SK-N-SH (cell line): ENCODE results near the gene MRPL19. TPM values are rescaled to one million over a fixed set of nuclear protein-coding genes. Genes with fewer than 3 reads are reported as not detected.

Source experiments
- CTCF ChIA-PET: fragments of 300-600, 350-600 bp; formaldehyde crosslinking; extraction: SDS; loops from one replicate; lab custom pipeline; 2021; lab: Yijun Ruan, JAX
- POLR2A ChIA-PET: fragments of 350-600 bp; sonication (Branson Sonifier 250); formaldehyde crosslinking; extraction: SDS; loops from one replicate; lab custom pipeline; 2020; ENCODE audit warnings: antibody characterized with exemption, inconsistent platforms; lab: Yijun Ruan, JAX
- DNase-seq: peaks from one replicate; pipeline ENCODE4 v3.0.0; 2012
- H2AFZ ChIP-seq: fragments of 200-600 bp; sonication (generic); 2 replicates; pipeline ENCODE4 v1.8.1; 2016; ENCODE audit warnings: antibody characterized with exemption, mild to moderate bottlenecking, low read depth
- H3F3A ChIP-seq: fragments of 200-600 bp; sonication (generic); replicated peaks from 2 replicates; pipeline ENCODE3; 2016; ENCODE audit warnings: antibody characterized with exemption, mild to moderate bottlenecking; ENCODE audit not compliant: insufficient read depth
- H3K27ac ChIP-seq, 2 experiments: fragments of 200-500 bp in 1 of 2; fragments of 200-600 bp in 1 of 2; sonication (Bioruptor generic) in 1 of 2; sonication (generic), shearing (Covaris generic) in 1 of 2; 2 replicates each; pipeline versions ENCODE4 v1.5.1 to v1.6.1; 2014 to 2016; ENCODE audit warnings: low read depth in 2 of 2, inconsistent platforms in 1 of 2, low read length in 1 of 2, mild to moderate bottlenecking in 1 of 2, mixed read lengths in 1 of 2
- H3K27me3 ChIP-seq: fragments of 200-600 bp; sonication (generic), shearing (Covaris generic); 2 replicates; pipeline ENCODE4 v1.6.1; 2016; ENCODE audit warnings: mixed run types; ENCODE audit not compliant: insufficient read depth
- H3K36me3 ChIP-seq, 2 experiments: fragments of 200-500 bp in 1 of 2; fragments of 200-600 bp in 1 of 2; sonication (Bioruptor generic) in 1 of 2; sonication (generic) in 1 of 2; replicated peaks in 1 of 2; 2 replicates each; pipeline versions ENCODE3 to v1.5.1; 2014 to 2016; ENCODE audit warnings: low read length in 1 of 2, mild to moderate bottlenecking in 1 of 2; ENCODE audit not compliant: insufficient read depth in 2 of 2, control insufficient read depth in 1 of 2
- H3K4me1 ChIP-seq, 2 experiments: fragments of 200-500 bp in 1 of 2; fragments of 200-600 bp in 1 of 2; sonication (Bioruptor generic) in 1 of 2; sonication (generic), shearing (Covaris generic) in 1 of 2; 2 replicates each; pipeline versions ENCODE4 v1.5.1 to v1.6.1; 2014 to 2016; ENCODE audit warnings: low read depth in 1 of 2, low read length in 1 of 2, mixed run types in 1 of 2; ENCODE audit not compliant: insufficient read depth in 2 of 2, control insufficient read depth in 1 of 2
- H3K4me2 ChIP-seq: fragments of 200-600 bp; sonication (generic), shearing (Covaris generic); 2 replicates; pipeline ENCODE4 v1.6.1; 2017; ENCODE audit warnings: mixed run types
- H3K4me3 ChIP-seq, 2 experiments: fragments of 200-500 bp in 1 of 2; fragments of 200-600 bp in 1 of 2; sonication (Bioruptor generic) in 1 of 2; sonication (generic), shearing (Covaris generic) in 1 of 2; 2 replicates each; pipeline versions ENCODE4 v1.5.1 to v1.8.1; 2014 to 2016; ENCODE audit warnings: low read depth in 2 of 2, inconsistent platforms in 1 of 2, low read length in 1 of 2, mild to moderate bottlenecking in 1 of 2, mixed read lengths in 1 of 2, moderate library complexity in 1 of 2
- H3K79me2 ChIP-seq: fragments of 200-600 bp; sonication (generic); 2 replicates; pipeline ENCODE4 v1.8.1; 2017; ENCODE audit warnings: mild to moderate bottlenecking; ENCODE audit not compliant: insufficient read depth
- H3K9ac ChIP-seq: fragments of 200-600 bp; sonication (generic); 2 replicates; pipeline ENCODE4 v1.6.1; 2017; ENCODE audit warnings: mixed run types
- H3K9me2 ChIP-seq: fragments of 200-600 bp; sonication (generic); 2 replicates; pipeline ENCODE4 v1.6.1; 2017; ENCODE audit warnings: mixed run types
- H3K9me3 ChIP-seq: fragments of 200-600 bp; sonication (generic); 2 replicates; pipeline ENCODE4 v1.6.1; 2017; ENCODE audit warnings: mixed run types, mild to moderate bottlenecking, moderate library complexity
- H4K20me1 ChIP-seq: fragments of 200-600 bp; sonication (generic); 2 replicates; pipeline ENCODE4 v1.6.1; 2017; ENCODE audit warnings: mild to moderate bottlenecking, mixed run types; ENCODE audit not compliant: insufficient read depth
- CTCF ChIP-seq: fragments of 200-600 bp; sonication (generic); IDR thresholded peaks from 2 replicates; pipeline ENCODE4 v1.6.1; 2017; ENCODE audit warnings: antibody characterized with exemption, mild to moderate bottlenecking, moderate library complexity
- ELF1 ChIP-seq: IDR thresholded peaks from 2 replicates; pipeline ENCODE4 v1.4.0; 2012
- EP300 ChIP-seq, 2 experiments: IDR thresholded peaks; 2 replicates each; pipeline versions ENCODE4 v1.4.0 to v1.6.1; 2012; ENCODE audit warnings: borderline replicate concordance in 1 of 2, low read depth in 1 of 2, low read length in 1 of 2
- FOSL2 ChIP-seq: IDR thresholded peaks from 2 replicates; pipeline ENCODE4 v1.4.0; 2012; ENCODE audit warnings: low read depth, mild to moderate bottlenecking, moderate library complexity, borderline replicate concordance
- FOXJ3 ChIP-seq: sonication (generic); formaldehyde crosslinking; IDR thresholded peaks from 2 replicates; pipeline ENCODE4 v1.5.1; 2020; ENCODE audit warnings: mild to moderate bottlenecking, missing genetic modification reagents
- GABPA ChIP-seq: IDR thresholded peaks from 2 replicates; pipeline ENCODE4 v1.4.0; 2012; ENCODE audit warnings: low read depth, mild to moderate bottlenecking
- GATA2 ChIP-seq: sonication (generic); formaldehyde crosslinking; IDR thresholded peaks from 2 replicates; pipeline ENCODE4 v1.5.0; 2020; ENCODE audit warnings: mild to moderate bottlenecking, missing genetic modification reagents
- MAX ChIP-seq: IDR thresholded peaks from 2 replicates; pipeline ENCODE4 v1.4.0; 2012; ENCODE audit warnings: low read depth
- MXI1 ChIP-seq: IDR thresholded peaks from 2 replicates; pipeline ENCODE4 v1.6.1; 2012; ENCODE audit warnings: mild to moderate bottlenecking, low read depth, low read length, improper control_type of control experiment
- NFIC ChIP-seq: IDR thresholded peaks from 2 replicates; pipeline ENCODE4 v1.4.0; 2012; ENCODE audit warnings: borderline replicate concordance
- PBX3 ChIP-seq: IDR thresholded peaks from 2 replicates; pipeline ENCODE4; 2012
- RAD21 ChIP-seq: IDR thresholded peaks from 2 replicates; pipeline ENCODE4 v1.6.1; 2012; ENCODE audit warnings: mild to moderate bottlenecking, low read length
- RFX5 ChIP-seq: IDR thresholded peaks from 2 replicates; pipeline ENCODE4 v1.6.1; 2012; ENCODE audit warnings: mild to moderate bottlenecking, improper control_type of control experiment, low read length
- SIN3A ChIP-seq: IDR thresholded peaks from 2 replicates; pipeline ENCODE4 v1.6.1; 2012; ENCODE audit warnings: low read depth, mild to moderate bottlenecking, low read length, moderate library complexity, borderline replicate concordance
- USF1 ChIP-seq: IDR thresholded peaks from 2 replicates; pipeline ENCODE4 v1.4.0; 2012; ENCODE audit warnings: low read depth, borderline replicate concordance
- WGBS: methylation state at CpG from one replicate; pipeline ENCODE4 v1.1.6; 2017; ENCODE audit warnings: low lambda C conversion rate; 5-methylcytosine and 5-hydroxymethylcytosine counted together
- polyA plus RNA-seq, 3 experiments: library from polyadenylated mRNA; depleted of rRNA; stranded (reverse); fragments of >200 nt; gene quantifications; 2 replicates each; pipeline ENCODE4 v1.2.3, GENCODE V29; 2012

Gene MRPL19
- polyA plus RNA-seq, 1 of the 3 experiments (the other 2 are of a cell fraction): 15.4 TPM

GRCh38 chr2:75647771-75648170 is 1.2 kb downstream of the MRPL19 start:
- CTCF ChIA-PET: interaction anchor here (0.8 to 2.4 kb wide), 5 partner anchors 8 to 50 kb away, joined by 3 to 8 read pairs (median 3); no protein-coding TSS in a partner anchor
- H3K27ac ChIP-seq: peak overlapping the region in 1 of 2 experiments; percentile 78; a peak in 1 of 4 replicates
- no peaks in the 10 kb centered on the region for H3K9me2 ChIP-seq
- H3K79me2 ChIP-seq: peaks cover 33% of the 10 kb centered on the region
- peaks cover 39 to 44% of the 10 kb centered on the region in 2 experiments for H3K36me3 ChIP-seq
- peaks cover 0 to 2% of the 10 kb centered on the region in 2 experiments; a peak in 2 of 4 replicates for H3K4me1 ChIP-seq
- peak overlapping the region; percentile 96; the same call in 1 of the 2 replicates for H2AFZ ChIP-seq
- WGBS: 55% methylated on average over 3 of the region's 3 CpGs
- H3F3A ChIP-seq: no peaks in the 10 kb centered on the region
- H3K9me3 ChIP-seq: no peaks in the 10 kb centered on the region
- peak overlapping the region; percentile 74 for H3K4me2 ChIP-seq
- TF ChIP-seq RFX5 (no peak), PBX3 (no peak), FOXJ3 (CRISPR knock-in tag) (no peak), SIN3A (no peak), MXI1 (no peak), RAD21 (no peak), GABPA (no peak), MAX (no peak), GATA2 (CRISPR knock-in tag) (no peak), FOSL2 (no peak), USF1 (no peak), ELF1 (no peak), EP300 (IDR thresholded peaks at IDR 0.05; ENCODE audit: borderline replicate concordance in 1 of 2, low read depth in 1 of 2, low read length in 1 of 2) (no peak), CTCF (no peak)
- H4K20me1 ChIP-seq: no peaks in the 10 kb centered on the region
- H3K4me3 ChIP-seq: peak overlapping the region; percentile 85 to 93
- H3K27me3 ChIP-seq: no peaks in the 10 kb centered on the region
- DNase-seq: no peak
- H3K9ac ChIP-seq: peak overlapping the region; percentile 83
- POLR2A ChIA-PET: no interaction called here

GRCh38 chr2:75654012-75654411 is 7.4 kb downstream of the MRPL19 start:
- Histone ChIP-seq H3K79me2 (peaks cover 9% of the 10 kb centered on the region), H2AFZ (no peak overlapping the region), H3K9ac (no peak overlapping the region), H3K4me2 (no peak overlapping the region), H3K9me2 (no peaks in the 10 kb centered on the region), H3K27ac (no peak overlapping the region), H3K4me1 (no peaks in the 10 kb centered on the region), H3K36me3 (peaks cover 91 to 94% of the 10 kb centered on the region in 2 experiments), H3K27me3 (no peaks in the 10 kb centered on the region), H3K9me3 (no peaks in the 10 kb centered on the region), H4K20me1 (no peaks in the 10 kb centered on the region)
- POLR2A ChIA-PET: no interaction called here
- WGBS: 95% methylated on average over 2 of the region's 2 CpGs
- TF ChIP-seq NFIC: no peak
- TF ChIP-seq, all 33 proteins: peak for 0
- peaks cover 9% of the 10 kb centered on the region for H3F3A ChIP-seq
- no peak overlapping the region for H3K4me3 ChIP-seq
- no peak for DNase-seq
- CTCF ChIA-PET: interaction anchor here (0.6 to 0.7 kb wide), 2 partner anchors 45 to 523 kb away, joined by 3 read pairs; no protein-coding TSS in a partner anchor
